HG02981 (cell line): ENCODE measurements around the gene ARHGEF33.

Experiments
- ATAC-seq: cut with Tn5 transposase; IDR thresholded peaks from one replicate; pipeline ENCODE4 v1.9.1; 2021; ENCODE audit warnings: mild to moderate bottlenecking, moderate library complexity; ENCODE audit not compliant: unreplicated experiment

ARHGEF33 gene

GRCh38 chr2:39007875-39008504 is 118.3 kb downstream of the ARHGEF33 start:
- no peak for ATAC-seq

- ATAC-seq, result no peak
Observed at GRCh38 chr2:39008665-39009064, 119.0 kb downstream of the ARHGEF33 start.

- ATAC-seq, result no peak
Observed at GRCh38 chr2:39013871-39014270, 124.2 kb downstream of the ARHGEF33 start.

- no peak for ATAC-seq
Observed at GRCh38 chr2:39015424-39015823, 125.7 kb downstream of the ARHGEF33 start.

GRCh38 chr2:39017334-39017733 is 127.7 kb downstream of the ARHGEF33 start:
- ATAC-seq, result no peak

- no peak for ATAC-seq
Observed at GRCh38 chr2:39018638-39019037, 129.0 kb downstream of the ARHGEF33 start.

GRCh38 chr2:39020383-39020782 is 130.7 kb downstream of the ARHGEF33 start:
- no peak for ATAC-seq

GRCh38 chr2:39022642-39023235 is 133.1 kb downstream of the ARHGEF33 start:
- ATAC-seq, result no peak

GRCh38 chr2:39023649-39024048 is 134.0 kb downstream of the ARHGEF33 start:
- ATAC-seq, result no peak

GRCh38 chr2:39024833-39025232 is 135.2 kb downstream of the ARHGEF33 start:
- no peak for ATAC-seq
